ENCODE results near the gene RGCC.

Gene RGCC

GRCh38 chr13:41453620-41454019 is 3.7 kb upstream of the RGCC start:
- DNase-seq (ENCODE audit: low spot score) = no peak

GRCh38 chr13:41454170-41454569 is 3.2 kb upstream of the RGCC start:
- DNase-seq (ENCODE audit: low spot score) = no peak

GRCh38 chr13:41455725-41456419 is 1.5 kb upstream of the RGCC start:
- no peak for DNase-seq (ENCODE audit: low spot score)

- peak; percentile 24 for DNase-seq (ENCODE audit: low spot score)
Measured at GRCh38 chr13:41457589-41458186, 338 bp downstream of the RGCC start.

- DNase-seq (ENCODE audit: low spot score) = peak; percentile 28
Measured at GRCh38 chr13:41458187-41458760, 924 bp downstream of the RGCC start.

GRCh38 chr13:41458761-41459431 is 1.5 kb downstream of the RGCC start:
- DNase-seq (ENCODE audit: low spot score) = peak; percentile 71

GRCh38 chr13:41459432-41460073 is 2.2 kb downstream of the RGCC start:
- DNase-seq (ENCODE audit: low spot score) = no peak

GRCh38 chr13:41460074-41460465 is 2.7 kb downstream of the RGCC start:
- DNase-seq (ENCODE audit: low spot score) = no peak

GRCh38 chr13:41460930-41461329 is 3.6 kb downstream of the RGCC start:
- no peak for DNase-seq (ENCODE audit: low spot score)

GRCh38 chr13:41461527-41462139 is 4.3 kb downstream of the RGCC start:
- DNase-seq (ENCODE audit: low spot score) = no peak

GRCh38 chr13:41462427-41462826 is 5.1 kb downstream of the RGCC start:
- DNase-seq (ENCODE audit: low spot score) = no peak

- no peak for DNase-seq (ENCODE audit: low spot score)
Measured at GRCh38 chr13:41463838-41464602, 6.7 kb downstream of the RGCC start.

- DNase-seq (ENCODE audit: low spot score) = no peak
Measured at GRCh38 chr13:41465241-41465847, 8.0 kb downstream of the RGCC start.

- DNase-seq (ENCODE audit: low spot score) = no peak
Measured at GRCh38 chr13:41465898-41466320, 8.6 kb downstream of the RGCC start.

- no peak for DNase-seq (ENCODE audit: low spot score)
Measured at GRCh38 chr13:41467425-41467945, 10.1 kb downstream of the RGCC start.

- no peak for DNase-seq (ENCODE audit: low spot score)
Measured at GRCh38 chr13:41468631-41469030, 11.3 kb downstream of the RGCC start.

GRCh38 chr13:41470196-41470595 is 12.8 kb downstream of the RGCC start:
- DNase-seq (ENCODE audit: low spot score) = no peak

GRCh38 chr13:41471785-41472184 is 14.4 kb downstream of the RGCC start:
- no peak for DNase-seq (ENCODE audit: low spot score)

GRCh38 chr13:41487222-41487621 is 29.9 kb downstream of the RGCC start:
- DNase-seq (ENCODE audit: low spot score) = no peak

GRCh38 chr13:41488124-41488523 is 30.8 kb downstream of the RGCC start:
- DNase-seq (ENCODE audit: low spot score) = no peak

Measured in HuH-7 (cell line).